K562 (cell line): Measurements from ENCODE around the gene IMP4. TPM values are rescaled to one million over a fixed set of nuclear protein-coding genes. Genes with fewer than 3 reads are reported as not detected.

Source experiments
- BACH1 ChIP-seq: fragments of 200-800 bp; sonication (Bioruptor generic); IDR thresholded peaks from 2 replicates; pipeline ENCODE4 v1.6.1; 2016; ENCODE audit warnings: missing genetic modification characterization, missing compliant biosample characterization
- BRF1 ChIP-seq: IDR thresholded peaks from 3 replicates; pipeline ENCODE4 v1.6.1; 2011; ENCODE audit warnings: borderline replicate concordance, mild to moderate bottlenecking; ENCODE audit not compliant: insufficient read length; ENCODE audit errors: extremely low read depth
- EP300 ChIP-seq: IDR thresholded peaks from 2 replicates; pipeline ENCODE4 v1.6.1; 2012; ENCODE audit warnings: low read length, improper control_type of control experiment
- HDAC2 ChIP-seq: fragments of 450-650 bp; IDR thresholded peaks from 2 replicates; pipeline ENCODE4 v1.6.1; 2016; ENCODE audit warnings: mild to moderate bottlenecking
- HMGN3 ChIP-seq: IDR thresholded peaks from 2 replicates; pipeline ENCODE4 v1.6.1; 2011; ENCODE audit warnings: borderline replicate concordance, low read depth, mild to moderate bottlenecking, mixed read lengths, low read length; ENCODE audit not compliant: insufficient read length; ENCODE audit errors: extremely low read depth
- JUND ChIP-seq, 2 experiments: IDR thresholded peaks; 2 replicates in 1 of 2; 3 replicates in 1 of 2; pipeline ENCODE4 v1.6.1; 2011; ENCODE audit warnings: borderline replicate concordance in 2 of 2, low read depth in 2 of 2, low read length in 2 of 2, improper control_type of control experiment in 1 of 2, missing biosample characterization in 1 of 2, missing genetic modification characterization in 1 of 2, missing genetic modification reagents in 1 of 2
- MNT ChIP-seq, 2 experiments: fragments of 450-650 bp; conservative IDR thresholded peaks; 2 replicates each; pipeline ENCODE4 v1.6.1; 2017; ENCODE audit warnings: mild to moderate bottlenecking in 2 of 2, moderate library complexity in 2 of 2
- MXI1 ChIP-seq: IDR thresholded peaks from 2 replicates; pipeline ENCODE4 v1.6.1; 2011; ENCODE audit warnings: low read depth, mild to moderate bottlenecking, improper control_type of control experiment, low read length
- POLR2AphosphoS2 ChIP-seq: IDR thresholded peaks from 2 replicates; pipeline ENCODE4 v1.6.1; 2012; ENCODE audit warnings: low read length, improper control_type of control experiment
- RBFOX2 ChIP-seq: fragments of 200-400 bp; formaldehyde crosslinking; IDR thresholded peaks from 2 replicates; pipeline ENCODE4 v1.6.1; 2017; ENCODE audit warnings: low read depth, mild to moderate bottlenecking, low read length, moderate library complexity
- RBM17 ChIP-seq: fragments of 200-400 bp; formaldehyde crosslinking; IDR thresholded peaks from 2 replicates; pipeline ENCODE4 v1.6.1; 2017; ENCODE audit warnings: low read depth, mild to moderate bottlenecking, low read length, borderline replicate concordance
- SP1 ChIP-seq: sonication (generic); formaldehyde crosslinking; IDR thresholded peaks from 2 replicates; pipeline ENCODE4 v1.8.1; 2022; ENCODE audit warnings: mild to moderate bottlenecking, missing genetic modification reagents
- SUPT5H ChIP-seq: fragments of 450-650 bp; IDR thresholded peaks from 2 replicates; pipeline ENCODE4 v1.6.1; 2016
- TRIM24 ChIP-seq, 2 experiments: fragments of 450-650 bp; IDR thresholded peaks; 2 replicates each; pipeline ENCODE4 v1.6.1; 2016
- ZBTB40 ChIP-seq, 2 experiments: fragments of 450-650 bp in 1 of 2; sonication (generic) in 1 of 2; formaldehyde crosslinking in 1 of 2; IDR thresholded peaks; 2 replicates each; pipeline versions ENCODE4 v1.7.1 to v1.9.0; 2016 to 2022; ENCODE audit warnings: inconsistent platforms in 1 of 2, mild to moderate bottlenecking in 1 of 2, missing genetic modification reagents in 1 of 2
- polyA plus RNA-seq, 8 experiments: library from polyadenylated mRNA; depleted of rRNA in 4 of 8; stranded (reverse) in 5 of 8; unstranded in 3 of 8; fragments of >200 nt; fragmentation: Nextera tagmentation in 2 of 8; fragmentation: Illumina TruSeq in 1 of 8; extraction: Ambion mirVana in 2 of 8; extraction: Trizol in 1 of 8; gene quantifications; 2 replicates each; pipeline versions ENCODE4 v1.2.1 to v1.2.3, GENCODE V29; 2011 to 2014; ENCODE audit warnings: inconsistent platforms in 1 of 8, missing spikeins in 1 of 8
- total RNA-seq, 7 experiments: library from RNA; depleted of rRNA in 6 of 7; stranded (reverse); fragments of >200 nt in 6 of 7; fragmentation: Illumina TruSeq in 2 of 7; extraction: Trizol in 2 of 7; gene quantifications; 2 replicates each; pipeline versions ENCODE4 v1.2.1 to v1.2.3, GENCODE V29; 2011 to 2021; ENCODE audit warnings: low replicate concordance in 1 of 7

IMP4 gene
- total and polyA plus RNA-seq, 9 of the 15 experiments (the other 6 are each of a cell fraction or from before 2014, with no cell fraction given): 35.4 to 209 (median 100.0) TPM

GRCh38 chr2:130336877-130337734 lies 5.6 kb upstream of the IMP4 start (continued):
- TF ChIP-seq ZBTB40 (IDR thresholded peaks at IDR 0.05): peak; percentile 89
- no peak for TF ChIP-seq ZBTB40 (CRISPR knock-in tag; IDR thresholded peaks at IDR 0.05)
- 0 out of 2 replicates have a peak, but pooled peaks have one; percentile 22 for TF ChIP-seq BACH1 (tag)
- peak; percentile 76 for TF ChIP-seq EP300
- TF ChIP-seq SUPT5H: peak; percentile 71
- TF ChIP-seq RBM17: no peak
- TF ChIP-seq TRIM24 (IDR thresholded peaks at IDR 0.05): peak in 1 of 2 experiments; percentile 22; a peak in 1 of 4 replicates
- no peak for TF ChIP-seq HMGN3
- TF ChIP-seq JUND (IDR thresholded peaks at IDR 0.05; ENCODE audit: borderline replicate concordance, low read depth, low read length): peak; percentile 66
- peak; percentile 41; the same call in 1 of the 3 replicates for TF ChIP-seq JUND (tag; IDR thresholded peaks at IDR 0.05; ENCODE audit: borderline replicate concordance, low read depth, low read length)
- TF ChIP-seq POLR2AphosphoS2: peak; percentile 58; the same call in 1 of the 2 replicates
- TF ChIP-seq RBFOX2: peak; percentile 77
- TF ChIP-seq SP1 (CRISPR knock-in tag): peak; percentile 53; the same call in 1 of the 2 replicates
- TF ChIP-seq MNT (conservative IDR thresholded peaks at IDR 0.05): peak in 1 of 2 experiments; percentile 65; a peak in 1 of 4 replicates
- TF ChIP-seq MXI1: 0 out of 2 replicates have a peak, but pooled peaks have one; percentile 21
- TF ChIP-seq BRF1: peak; percentile 85
- TF ChIP-seq HDAC2: peak; percentile 58
